NT2/D1 (cell line): ENCODE measurements around the gene EXD3.

Experiments used
- SUZ12 ChIP-seq: IDR thresholded peaks from 2 replicates; pipeline ENCODE4 v1.6.1; 2011; ENCODE audit not compliant: insufficient read length, insufficient read depth; ENCODE audit errors: extremely low read depth
- YY1 ChIP-seq: IDR thresholded peaks from 2 replicates; pipeline ENCODE4 v1.6.1; 2011; ENCODE audit not compliant: insufficient read length, insufficient read depth

DNA sequence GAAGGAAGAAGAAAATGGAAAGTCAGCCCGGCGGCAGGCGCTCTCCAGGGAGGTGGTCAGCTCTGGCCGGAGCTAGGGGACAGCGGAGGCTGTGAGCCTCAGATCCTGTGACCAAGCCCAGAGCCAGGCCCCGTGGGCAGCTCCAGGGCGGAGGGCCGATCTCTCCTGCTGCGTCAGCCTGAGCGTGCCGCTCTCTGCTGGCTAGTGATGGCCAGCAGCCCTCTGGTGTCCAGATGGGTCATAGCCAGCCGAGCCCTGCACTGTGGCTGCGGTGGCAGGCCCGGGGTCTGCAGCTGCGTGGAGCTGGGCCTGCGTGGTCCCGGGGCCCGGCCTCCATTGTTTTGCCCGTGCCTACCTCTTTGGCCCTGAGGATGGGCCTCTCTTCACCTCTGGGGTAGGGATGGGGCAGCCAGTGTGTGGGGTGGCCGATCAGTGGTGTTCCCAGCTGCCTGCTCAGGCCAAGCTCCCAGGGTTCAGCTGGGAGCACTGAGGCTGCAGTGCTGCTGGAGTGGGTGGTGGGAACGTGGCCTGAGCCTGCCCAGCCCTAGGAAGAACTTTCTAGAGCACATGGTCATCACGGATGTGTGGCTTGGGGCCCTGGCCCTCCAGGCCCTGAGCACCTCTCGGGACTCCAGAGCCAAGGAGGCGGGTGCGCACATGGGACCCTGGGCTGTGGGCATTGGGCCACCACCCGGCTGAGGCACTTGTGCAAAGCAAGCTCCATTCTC lies 103.8 kb downstream of the EXD3 start:
- TF ChIP-seq YY1 (no peak), SUZ12 (no peak)
